ENCODE data around the gene FOXO3. TPM values are rescaled to one million over a fixed set of nuclear protein-coding genes. Genes with fewer than 3 reads are reported as not detected.

The FOXO3 gene
- total RNA-seq, 1 donor from 2014 or later: 41.4 TPM

DNA sequence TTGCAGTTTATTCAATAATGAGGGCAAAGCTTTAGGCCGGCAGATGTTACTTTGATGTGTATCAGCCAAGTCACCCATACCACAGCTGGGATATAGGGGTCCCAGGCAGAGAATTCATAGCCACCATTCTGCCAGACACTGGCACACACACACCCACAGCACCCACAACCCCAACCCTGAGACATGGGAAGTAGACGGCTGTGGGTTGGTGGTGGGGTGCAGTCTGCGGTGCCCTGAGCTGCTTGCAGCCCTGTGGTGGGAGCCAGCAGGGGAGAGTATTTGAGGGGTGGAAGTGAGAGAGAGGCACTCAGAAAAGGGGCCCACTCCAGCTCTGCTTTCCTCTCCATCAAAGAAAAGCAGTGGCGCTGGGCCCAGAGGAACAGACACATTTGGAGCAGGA, 125.3 kb downstream of the FOXO3 start:
- Histone ChIP-seq H3K27me3 (ENCODE audit: control insufficient read depth, insufficient read depth, low read length) (no peaks in the 10 kb centered on the region), H3K36me3 (ENCODE audit: control insufficient read depth, insufficient read depth, low read length) (no peaks in the 10 kb centered on the region), H3K4me3 (ENCODE audit: low read depth, low read length) (no peak overlapping the region)
- TF ChIP-seq, protein P1, sequence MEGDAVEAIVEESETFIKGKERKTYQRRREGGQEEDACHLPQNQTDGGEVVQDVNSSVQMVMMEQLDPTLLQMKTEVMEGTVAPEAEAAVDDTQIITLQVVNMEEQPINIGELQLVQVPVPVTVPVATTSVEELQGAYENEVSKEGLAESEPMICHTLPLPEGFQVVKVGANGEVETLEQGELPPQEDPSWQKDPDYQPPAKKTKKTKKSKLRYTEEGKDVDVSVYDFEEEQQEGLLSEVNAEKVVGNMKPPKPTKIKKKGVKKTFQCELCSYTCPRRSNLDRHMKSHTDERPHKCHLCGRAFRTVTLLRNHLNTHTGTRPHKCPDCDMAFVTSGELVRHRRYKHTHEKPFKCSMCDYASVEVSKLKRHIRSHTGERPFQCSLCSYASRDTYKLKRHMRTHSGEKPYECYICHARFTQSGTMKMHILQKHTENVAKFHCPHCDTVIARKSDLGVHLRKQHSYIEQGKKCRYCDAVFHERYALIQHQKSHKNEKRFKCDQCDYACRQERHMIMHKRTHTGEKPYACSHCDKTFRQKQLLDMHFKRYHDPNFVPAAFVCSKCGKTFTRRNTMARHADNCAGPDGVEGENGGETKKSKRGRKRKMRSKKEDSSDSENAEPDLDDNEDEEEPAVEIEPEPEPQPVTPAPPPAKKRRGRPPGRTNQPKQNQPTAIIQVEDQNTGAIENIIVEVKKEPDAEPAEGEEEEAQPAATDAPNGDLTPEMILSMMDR (IDR thresholded peaks at IDR 0.05; ENCODE audit: insufficient read depth, low read length, poor library complexity, severe bottlenecking): no peak
- DNase-seq (ENCODE audit: low read depth): no peak

DNA sequence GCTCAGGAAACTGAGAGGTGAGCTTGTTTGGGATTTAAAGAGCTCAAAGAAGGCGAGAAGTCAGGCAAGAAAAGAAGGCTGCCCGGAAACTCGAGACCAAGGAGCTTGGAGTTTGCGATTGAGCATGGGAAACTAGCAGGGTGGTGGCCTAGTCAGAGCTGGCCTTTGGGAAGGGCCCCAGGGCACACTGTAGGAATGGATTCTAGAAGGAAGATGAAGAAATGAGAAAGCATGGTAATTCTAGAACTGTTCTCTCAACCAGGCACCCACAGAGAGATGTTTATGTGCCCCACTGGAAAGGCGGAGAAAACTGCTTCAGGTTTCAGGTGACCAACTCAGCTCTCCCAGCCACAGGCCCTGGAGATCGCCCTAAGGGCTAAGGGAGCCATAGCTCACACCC, 126.2 kb downstream of the FOXO3 start:
- DNase-seq (ENCODE audit: low read depth): no peak
- no peak overlapping the region for H3K4me3 ChIP-seq (ENCODE audit: low read depth, low read length)
- TF ChIP-seq, protein P1 (IDR thresholded peaks at IDR 0.05; ENCODE audit: insufficient read depth, low read length, poor library complexity, severe bottlenecking): no peak
- H3K36me3 ChIP-seq (ENCODE audit: control insufficient read depth, insufficient read depth, low read length): no peaks in the 10 kb centered on the region
- no peaks in the 10 kb centered on the region for H3K27me3 ChIP-seq (ENCODE audit: control insufficient read depth, insufficient read depth, low read length)

DNA sequence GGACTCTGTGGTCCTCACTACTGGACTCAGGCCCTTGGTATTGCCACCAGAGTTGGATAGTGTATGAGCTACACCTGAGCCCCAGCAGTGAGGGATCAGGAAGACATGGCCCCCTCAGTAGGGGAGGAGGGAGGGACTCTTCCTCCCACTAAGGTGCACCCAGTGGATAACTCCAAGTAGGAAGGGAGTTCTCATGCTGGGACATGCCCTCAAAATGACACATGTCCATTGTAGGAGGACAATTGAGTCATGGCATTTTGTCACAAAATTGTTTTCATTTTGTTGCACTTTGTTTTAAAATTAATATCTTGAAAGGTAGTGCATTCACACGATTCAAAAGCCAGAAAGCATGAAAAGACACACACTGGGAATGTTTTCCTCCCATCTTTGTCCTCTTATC, 127.2 kb downstream of the FOXO3 start:
- DNase-seq (ENCODE audit: low read depth): no peak

DNA sequence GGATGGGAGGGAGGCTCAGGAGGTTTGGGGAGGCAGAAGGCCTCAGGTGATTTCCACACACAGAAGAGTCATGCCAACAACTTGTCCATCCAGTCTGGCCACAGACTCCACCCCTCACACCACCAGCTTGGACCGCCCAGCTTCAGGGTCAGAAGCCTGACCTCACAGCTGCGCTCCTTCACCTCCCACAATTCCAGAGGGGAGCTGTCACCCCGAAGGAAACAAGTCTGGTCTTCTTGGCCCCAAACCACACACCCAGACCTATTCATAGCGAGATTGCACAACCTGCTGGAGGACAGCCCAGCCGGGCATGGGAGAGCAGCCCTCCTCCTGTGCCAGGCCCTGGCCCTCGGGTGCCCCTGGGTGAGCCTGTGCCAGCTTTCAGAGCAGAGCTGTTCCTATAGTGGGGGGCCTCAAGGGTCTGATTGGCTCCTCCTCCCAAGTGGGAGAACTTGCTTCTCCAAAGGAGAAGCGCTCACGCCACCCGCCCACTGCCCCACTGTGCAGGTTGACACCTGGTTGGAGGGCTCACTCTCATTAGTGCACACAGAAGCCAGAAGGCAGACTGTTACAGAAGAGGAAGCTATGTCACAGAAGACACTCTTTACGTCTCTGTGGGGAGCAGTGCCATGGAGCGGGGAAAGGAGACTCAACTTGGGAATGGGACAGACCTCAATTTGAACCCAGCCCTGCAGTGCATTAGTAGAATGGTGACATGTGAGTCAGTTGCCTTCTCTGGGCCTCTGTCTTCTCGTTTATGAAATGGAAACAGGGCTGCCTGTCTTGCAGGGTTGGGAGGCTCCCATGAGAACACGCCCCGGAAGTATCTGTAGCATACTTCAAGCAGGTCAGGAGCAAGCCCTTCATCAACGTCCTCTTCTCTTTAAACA, 128.8 kb downstream of the FOXO3 start:
- peak; percentile 82 for DNase-seq (ENCODE audit: low read depth)
- Histone ChIP-seq H3K27me3 (ENCODE audit: control insufficient read depth, insufficient read depth, low read length) (no peaks in the 10 kb centered on the region), H3K4me3 (ENCODE audit: low read depth, low read length) (no peak overlapping the region), H3K36me3 (ENCODE audit: control insufficient read depth, insufficient read depth, low read length) (no peaks in the 10 kb centered on the region)
- TF ChIP-seq, protein P1 (IDR thresholded peaks at IDR 0.05; ENCODE audit: insufficient read depth, low read length, poor library complexity, severe bottlenecking): no peak

More for the DNA sequence above, 127.2 kb downstream of the FOXO3 start:
- TF ChIP-seq, protein P1 (IDR thresholded peaks at IDR 0.05; ENCODE audit: insufficient read depth, low read length, poor library complexity, severe bottlenecking): no peak
- no peak overlapping the region for H3K4me3 ChIP-seq (ENCODE audit: low read depth, low read length)
- H3K27me3 ChIP-seq (ENCODE audit: control insufficient read depth, insufficient read depth, low read length): no peaks in the 10 kb centered on the region
- H3K36me3 ChIP-seq (ENCODE audit: control insufficient read depth, insufficient read depth, low read length): no peaks in the 10 kb centered on the region

DNA sequence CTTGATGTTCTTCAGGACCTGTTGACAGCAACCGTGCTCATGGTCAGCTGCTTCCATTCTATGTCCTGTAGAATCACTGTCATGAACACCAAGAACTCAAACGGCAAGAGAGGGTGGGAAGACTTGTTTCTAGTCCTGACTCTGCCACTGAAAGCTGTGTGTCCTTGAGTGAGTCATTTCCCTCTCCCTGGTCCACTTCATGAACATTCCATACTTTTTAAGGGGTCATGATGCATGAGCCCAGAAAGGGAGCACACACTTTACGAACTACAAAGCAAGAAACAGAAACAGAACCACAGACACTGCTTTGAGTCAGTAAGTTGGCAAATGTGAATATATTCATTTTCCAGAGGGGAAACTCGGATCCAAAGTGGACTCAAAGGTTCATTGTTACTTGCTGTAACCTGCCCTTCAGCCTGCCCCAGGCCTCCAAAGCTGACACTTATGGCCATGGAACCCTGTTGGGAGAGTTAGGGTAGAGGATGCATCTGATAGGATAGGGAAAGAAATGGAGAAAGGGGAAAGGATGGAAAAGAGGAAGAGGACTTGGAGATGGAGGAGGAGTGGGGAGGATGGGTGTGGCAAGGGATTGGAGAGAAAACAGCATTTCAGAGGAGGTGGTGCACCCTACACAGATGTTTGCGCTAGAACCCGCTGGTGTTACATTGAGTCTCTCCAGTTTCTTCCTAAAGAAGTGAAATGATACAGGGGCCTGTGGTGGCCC, 129.8 kb downstream of the FOXO3 start:
- no peak for DNase-seq (ENCODE audit: low read depth)
- H3K4me3 ChIP-seq (ENCODE audit: low read depth, low read length): no peak overlapping the region
- H3K27me3 ChIP-seq (ENCODE audit: control insufficient read depth, insufficient read depth, low read length): no peaks in the 10 kb centered on the region
- H3K36me3 ChIP-seq (ENCODE audit: control insufficient read depth, insufficient read depth, low read length): no peaks in the 10 kb centered on the region
- TF ChIP-seq, protein P1 (IDR thresholded peaks at IDR 0.05; ENCODE audit: insufficient read depth, low read length, poor library complexity, severe bottlenecking): no peak
